Measurements from ENCODE around the gene PRC1. TPM values are rescaled to one million over a fixed set of nuclear protein-coding genes. Genes with fewer than 3 reads are reported as not detected.

The PRC1 gene
- total and polyA plus RNA-seq, 2 of the 13 experiments (the other 11 are each of a cell fraction or from before 2014, with no cell fraction given) = 137 to 162 TPM

- TF ChIP-seq DNMT1 (CRISPR knock-in tag; IDR thresholded peaks at IDR 0.05) (no peak), ZNF350 (CRISPR knock-in tag; IDR thresholded peaks at IDR 0.05; ENCODE audit: borderline replicate concordance, low read depth) (peak; percentile 30; the same call in 1 of the 2 replicates), SIN3A (IDR thresholded peaks at IDR 0.05; ENCODE audit: borderline replicate concordance, low read depth, low read length) (peak; percentile 95; the same call in 1 of the 2 replicates), JDP2 (CRISPR knock-in tag; IDR thresholded peaks at IDR 0.05; ENCODE audit: borderline replicate concordance) (no peak), NFIC (IDR thresholded peaks at IDR 0.05; ENCODE audit: low read length) (no peak), ZNF280B (CRISPR knock-in tag; IDR thresholded peaks at IDR 0.05; ENCODE audit: borderline replicate concordance) (0 out of 2 replicates have a peak, but pooled peaks have one; percentile 29), ESRRA (CRISPR knock-in tag; IDR thresholded peaks at IDR 0.05; ENCODE audit: low read depth) (no peak), PAX8 (CRISPR knock-in tag; IDR thresholded peaks at IDR 0.05; ENCODE audit: borderline replicate concordance) (no peak), ZNF205 (CRISPR knock-in tag; IDR thresholded peaks at IDR 0.05) (no peak), FOSL1 (CRISPR knock-in tag; IDR thresholded peaks at IDR 0.05; ENCODE audit: borderline replicate concordance) (peak; percentile 50), JUNB (CRISPR knock-in tag; IDR thresholded peaks at IDR 0.05; ENCODE audit: borderline replicate concordance) (no peak), CC2D1A (CRISPR knock-in tag; IDR thresholded peaks at IDR 0.05) (0 out of 2 replicates have a peak, but pooled peaks have one; percentile 48)
- TF ChIP-seq, protein P1, sequence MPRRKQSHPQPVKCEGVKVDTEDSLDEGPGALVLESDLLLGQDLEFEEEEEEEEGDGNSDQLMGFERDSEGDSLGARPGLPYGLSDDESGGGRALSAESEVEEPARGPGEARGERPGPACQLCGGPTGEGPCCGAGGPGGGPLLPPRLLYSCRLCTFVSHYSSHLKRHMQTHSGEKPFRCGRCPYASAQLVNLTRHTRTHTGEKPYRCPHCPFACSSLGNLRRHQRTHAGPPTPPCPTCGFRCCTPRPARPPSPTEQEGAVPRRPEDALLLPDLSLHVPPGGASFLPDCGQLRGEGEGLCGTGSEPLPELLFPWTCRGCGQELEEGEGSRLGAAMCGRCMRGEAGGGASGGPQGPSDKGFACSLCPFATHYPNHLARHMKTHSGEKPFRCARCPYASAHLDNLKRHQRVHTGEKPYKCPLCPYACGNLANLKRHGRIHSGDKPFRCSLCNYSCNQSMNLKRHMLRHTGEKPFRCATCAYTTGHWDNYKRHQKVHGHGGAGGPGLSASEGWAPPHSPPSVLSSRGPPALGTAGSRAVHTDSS (CRISPR knock-in tag; conservative IDR thresholded peaks at IDR 0.05) = no peak
- TF ChIP-seq, protein P2, sequence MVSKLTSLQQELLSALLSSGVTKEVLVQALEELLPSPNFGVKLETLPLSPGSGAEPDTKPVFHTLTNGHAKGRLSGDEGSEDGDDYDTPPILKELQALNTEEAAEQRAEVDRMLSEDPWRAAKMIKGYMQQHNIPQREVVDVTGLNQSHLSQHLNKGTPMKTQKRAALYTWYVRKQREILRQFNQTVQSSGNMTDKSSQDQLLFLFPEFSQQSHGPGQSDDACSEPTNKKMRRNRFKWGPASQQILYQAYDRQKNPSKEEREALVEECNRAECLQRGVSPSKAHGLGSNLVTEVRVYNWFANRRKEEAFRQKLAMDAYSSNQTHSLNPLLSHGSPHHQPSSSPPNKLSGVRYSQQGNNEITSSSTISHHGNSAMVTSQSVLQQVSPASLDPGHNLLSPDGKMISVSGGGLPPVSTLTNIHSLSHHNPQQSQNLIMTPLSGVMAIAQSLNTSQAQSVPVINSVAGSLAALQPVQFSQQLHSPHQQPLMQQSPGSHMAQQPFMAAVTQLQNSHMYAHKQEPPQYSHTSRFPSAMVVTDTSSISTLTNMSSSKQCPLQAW (CRISPR knock-in tag; IDR thresholded peaks at IDR 0.05) = peak; percentile 15; the same call in 1 of the 2 replicates
- TF ChIP-seq, protein P3, sequence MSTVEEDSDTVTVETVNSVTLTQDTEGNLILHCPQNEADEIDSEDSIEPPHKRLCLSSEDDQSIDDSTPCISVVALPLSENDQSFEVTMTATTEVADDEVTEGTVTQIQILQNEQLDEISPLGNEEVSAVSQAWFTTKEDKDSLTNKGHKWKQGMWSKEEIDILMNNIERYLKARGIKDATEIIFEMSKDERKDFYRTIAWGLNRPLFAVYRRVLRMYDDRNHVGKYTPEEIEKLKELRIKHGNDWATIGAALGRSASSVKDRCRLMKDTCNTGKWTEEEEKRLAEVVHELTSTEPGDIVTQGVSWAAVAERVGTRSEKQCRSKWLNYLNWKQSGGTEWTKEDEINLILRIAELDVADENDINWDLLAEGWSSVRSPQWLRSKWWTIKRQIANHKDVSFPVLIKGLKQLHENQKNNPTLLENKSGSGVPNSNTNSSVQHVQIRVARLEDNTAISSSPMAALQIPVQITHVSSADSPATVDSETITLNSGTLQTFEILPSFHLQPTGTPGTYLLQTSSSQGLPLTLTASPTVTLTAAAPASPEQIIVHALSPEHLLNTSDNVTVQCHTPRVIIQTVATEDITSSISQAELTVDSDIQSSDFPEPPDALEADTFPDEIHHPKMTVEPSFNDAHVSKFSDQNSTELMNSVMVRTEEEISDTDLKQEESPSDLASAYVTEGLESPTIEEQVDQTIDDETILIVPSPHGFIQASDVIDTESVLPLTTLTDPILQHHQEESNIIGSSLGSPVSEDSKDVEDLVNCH (CRISPR knock-in tag; IDR thresholded peaks at IDR 0.05) = no peak
- TF ChIP-seq, protein P4, sequence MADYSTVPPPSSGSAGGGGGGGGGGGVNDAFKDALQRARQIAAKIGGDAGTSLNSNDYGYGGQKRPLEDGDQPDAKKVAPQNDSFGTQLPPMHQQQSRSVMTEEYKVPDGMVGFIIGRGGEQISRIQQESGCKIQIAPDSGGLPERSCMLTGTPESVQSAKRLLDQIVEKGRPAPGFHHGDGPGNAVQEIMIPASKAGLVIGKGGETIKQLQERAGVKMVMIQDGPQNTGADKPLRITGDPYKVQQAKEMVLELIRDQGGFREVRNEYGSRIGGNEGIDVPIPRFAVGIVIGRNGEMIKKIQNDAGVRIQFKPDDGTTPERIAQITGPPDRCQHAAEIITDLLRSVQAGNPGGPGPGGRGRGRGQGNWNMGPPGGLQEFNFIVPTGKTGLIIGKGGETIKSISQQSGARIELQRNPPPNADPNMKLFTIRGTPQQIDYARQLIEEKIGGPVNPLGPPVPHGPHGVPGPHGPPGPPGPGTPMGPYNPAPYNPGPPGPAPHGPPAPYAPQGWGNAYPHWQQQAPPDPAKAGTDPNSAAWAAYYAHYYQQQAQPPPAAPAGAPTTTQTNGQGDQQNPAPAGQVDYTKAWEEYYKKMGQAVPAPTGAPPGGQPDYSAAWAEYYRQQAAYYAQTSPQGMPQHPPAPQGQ (CRISPR knock-in tag; IDR thresholded peaks at IDR 0.05; ENCODE audit: borderline replicate concordance) = no peak
- TF ChIP-seq, protein P5, sequence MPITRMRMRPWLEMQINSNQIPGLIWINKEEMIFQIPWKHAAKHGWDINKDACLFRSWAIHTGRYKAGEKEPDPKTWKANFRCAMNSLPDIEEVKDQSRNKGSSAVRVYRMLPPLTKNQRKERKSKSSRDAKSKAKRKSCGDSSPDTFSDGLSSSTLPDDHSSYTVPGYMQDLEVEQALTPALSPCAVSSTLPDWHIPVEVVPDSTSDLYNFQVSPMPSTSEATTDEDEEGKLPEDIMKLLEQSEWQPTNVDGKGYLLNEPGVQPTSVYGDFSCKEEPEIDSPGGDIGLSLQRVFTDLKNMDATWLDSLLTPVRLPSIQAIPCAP (CRISPR knock-in tag; IDR thresholded peaks at IDR 0.05; ENCODE audit: low read depth) = no peak
These were observed 39.4 kb downstream of the PRC1 start, which contains the start of gene RCCD1 (continued) for GRCh38 chr15:90954712-90955623.

All from HepG2 (cell line).